Smooth muscle cell (in vitro differentiated cells): ENCODE measurements around the gene SPNS2. TPM values are rescaled to one million over a fixed set of nuclear protein-coding genes. Genes with fewer than 3 reads are reported as not detected.

ENCODE experiments used
- DNase-seq: peaks from one replicate; lab custom pipeline; 2025; ENCODE audit not compliant: unreplicated experiment; lab: John Stamatoyannopoulos, UW
- H2AFZ ChIP-seq: fragments of 200-600 bp; sonication (generic); 2 replicates; pipeline ENCODE4 v1.6.0; 2016; ENCODE audit warnings: antibody characterized with exemption, low read depth, mild to moderate bottlenecking
- H3F3A ChIP-seq: fragments of 200-600 bp; sonication (generic); 2 replicates; pipeline ENCODE4 v1.6.0; 2017; ENCODE audit warnings: antibody characterized with exemption, low read depth
- H3K27ac ChIP-seq: fragments of 200-600 bp; sonication (generic); 2 replicates; pipeline ENCODE4 v1.5.1; 2016; ENCODE audit warnings: low read depth, mild to moderate bottlenecking
- H3K27me3 ChIP-seq: fragments of 200-600 bp; sonication (generic); 2 replicates; pipeline ENCODE4 v1.6.1; 2016; ENCODE audit warnings: low read depth, mild to moderate bottlenecking
- H3K36me3 ChIP-seq: fragments of 200-600 bp; sonication (generic); 2 replicates; pipeline ENCODE4 v1.5.1; 2016; ENCODE audit warnings: low read depth
- H3K4me1 ChIP-seq: fragments of 200-600 bp; sonication (generic); 2 replicates; pipeline ENCODE4 v1.5.1; 2016; ENCODE audit warnings: low read depth
- H3K4me2 ChIP-seq: fragments of 200-600 bp; sonication (generic); 2 replicates; pipeline ENCODE4 v1.6.0; 2016; ENCODE audit warnings: mild to moderate bottlenecking
- H3K4me3 ChIP-seq: fragments of 200-600 bp; sonication (generic); 2 replicates; pipeline ENCODE4 v1.5.1; 2016; ENCODE audit warnings: mild to moderate bottlenecking
- H3K79me2 ChIP-seq: fragments of 200-600 bp; sonication (generic); 2 replicates; pipeline ENCODE4 v1.6.0; 2016; ENCODE audit warnings: low read depth, mild to moderate bottlenecking
- H3K9ac ChIP-seq: fragments of 200-600 bp; sonication (generic); 2 replicates; pipeline ENCODE4 v1.6.0; 2016; ENCODE audit warnings: low read depth
- H3K9me3 ChIP-seq: fragments of 200-600 bp; sonication (generic); replicated peaks from 2 replicates; pipeline ENCODE4 v1.5.1; 2016; ENCODE audit warnings: low read depth
- H4K20me1 ChIP-seq: fragments of 200-600 bp; sonication (generic); 2 replicates; pipeline ENCODE4 v1.6.0; 2016; ENCODE audit warnings: low read depth
- WGBS: methylation state at CpG from one replicate; pipeline ENCODE4 v1.1.7; 2016; ENCODE audit warnings: low lambda C conversion rate; 5-methylcytosine and 5-hydroxymethylcytosine counted together
- polyA plus RNA-seq: library from polyadenylated mRNA; unstranded; fragments of >200 nt; fragmentation: Nextera tagmentation; extraction: Ambion mirVana; gene quantifications from 2 replicates; pipeline ENCODE4 v1.2.1, GENCODE V29; 2016
- total RNA-seq: library from RNA; depleted of rRNA; stranded (reverse); fragments of >200 nt; gene quantifications from 2 replicates; pipeline ENCODE4 v1.2.3, GENCODE V29; 2014
- TF ChIP-seq, protein P1 (sequence below): fragments of 200-600 bp; sonication (generic); IDR thresholded peaks from 2 replicates; pipeline ENCODE4 v1.5.1; 2017; ENCODE audit warnings: borderline replicate concordance, mild to moderate bottlenecking, antibody characterized with exemption; ENCODE audit not compliant: insufficient read depth, poor library complexity, severe bottlenecking

Gene SPNS2
- total and polyA plus RNA-seq, 2 experiments from 2014 or later: 5.1 to 16.5 TPM

DNA sequence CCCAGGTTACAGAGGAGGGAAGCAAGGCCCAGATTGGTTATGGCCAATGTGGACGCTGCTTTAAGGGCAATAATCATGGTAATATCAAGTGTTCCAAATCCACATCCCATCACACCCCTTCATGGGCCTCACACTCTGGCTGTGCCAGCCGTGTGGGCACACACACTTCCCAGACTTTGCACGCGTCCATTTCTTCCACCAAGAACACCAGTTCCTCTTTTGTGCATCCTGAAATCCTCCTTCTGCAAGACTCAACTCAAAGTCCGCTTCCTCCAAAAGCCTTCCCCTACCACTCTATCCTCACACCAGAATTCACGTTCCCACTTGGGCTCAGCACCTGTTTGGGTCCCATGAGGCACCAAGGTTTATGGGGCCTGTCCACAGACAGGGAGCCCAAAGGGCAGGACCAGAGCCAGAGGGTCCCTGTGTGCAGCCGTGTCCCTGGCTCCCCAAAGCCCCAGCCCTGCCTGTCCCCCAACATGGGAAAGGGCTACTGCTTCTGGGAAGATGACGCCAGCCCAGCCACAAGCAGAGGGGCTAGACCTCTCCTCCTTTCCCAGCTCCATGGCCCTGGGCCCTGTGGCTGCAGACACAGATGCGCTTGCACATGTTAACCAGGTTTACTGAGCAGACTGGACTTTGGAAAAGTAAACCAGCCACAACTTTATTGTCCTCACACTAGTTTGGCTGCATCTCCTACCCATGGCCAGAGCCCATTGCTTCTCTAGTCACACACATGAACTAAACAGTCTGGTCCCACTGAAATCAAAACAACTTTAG is 44.7 kb upstream of the SPNS2 start:
- H2AFZ ChIP-seq: no peak overlapping the region
- no peak overlapping the region for H3K4me2 ChIP-seq
- no peak overlapping the region for H3K4me3 ChIP-seq
- H3K4me1 ChIP-seq: no peaks in the 10 kb centered on the region
- H3K9me3 ChIP-seq: no peaks in the 10 kb centered on the region
- DNase-seq: no peak
- WGBS: 96% methylated on average over 9 of the region's 9 CpGs
- H3F3A ChIP-seq: no peaks in the 10 kb centered on the region
- H3K9ac ChIP-seq: no peak overlapping the region
- no peaks in the 10 kb centered on the region for H3K36me3 ChIP-seq
- no peaks in the 10 kb centered on the region for H3K79me2 ChIP-seq
- no peak overlapping the region for H3K27ac ChIP-seq
- H4K20me1 ChIP-seq: no peaks in the 10 kb centered on the region
- no peaks in the 10 kb centered on the region for H3K27me3 ChIP-seq
- TF ChIP-seq, protein P1, sequence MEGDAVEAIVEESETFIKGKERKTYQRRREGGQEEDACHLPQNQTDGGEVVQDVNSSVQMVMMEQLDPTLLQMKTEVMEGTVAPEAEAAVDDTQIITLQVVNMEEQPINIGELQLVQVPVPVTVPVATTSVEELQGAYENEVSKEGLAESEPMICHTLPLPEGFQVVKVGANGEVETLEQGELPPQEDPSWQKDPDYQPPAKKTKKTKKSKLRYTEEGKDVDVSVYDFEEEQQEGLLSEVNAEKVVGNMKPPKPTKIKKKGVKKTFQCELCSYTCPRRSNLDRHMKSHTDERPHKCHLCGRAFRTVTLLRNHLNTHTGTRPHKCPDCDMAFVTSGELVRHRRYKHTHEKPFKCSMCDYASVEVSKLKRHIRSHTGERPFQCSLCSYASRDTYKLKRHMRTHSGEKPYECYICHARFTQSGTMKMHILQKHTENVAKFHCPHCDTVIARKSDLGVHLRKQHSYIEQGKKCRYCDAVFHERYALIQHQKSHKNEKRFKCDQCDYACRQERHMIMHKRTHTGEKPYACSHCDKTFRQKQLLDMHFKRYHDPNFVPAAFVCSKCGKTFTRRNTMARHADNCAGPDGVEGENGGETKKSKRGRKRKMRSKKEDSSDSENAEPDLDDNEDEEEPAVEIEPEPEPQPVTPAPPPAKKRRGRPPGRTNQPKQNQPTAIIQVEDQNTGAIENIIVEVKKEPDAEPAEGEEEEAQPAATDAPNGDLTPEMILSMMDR: no peak

GRCh38 chr17:4460661-4461060 is 38.0 kb upstream of the SPNS2 start:
- Histone ChIP-seq H3K4me1 (no peaks in the 10 kb centered on the region), H3F3A (no peaks in the 10 kb centered on the region), H2AFZ (no peak overlapping the region), H3K27me3 (no peaks in the 10 kb centered on the region), H3K4me3 (no peak overlapping the region), H3K27ac (no peak overlapping the region), H3K9me3 (no peaks in the 10 kb centered on the region), H3K9ac (no peak overlapping the region), H3K36me3 (no peaks in the 10 kb centered on the region), H4K20me1 (no peaks in the 10 kb centered on the region), H3K4me2 (no peak overlapping the region), H3K79me2 (no peaks in the 10 kb centered on the region)
- DNase-seq: no peak
- TF ChIP-seq, protein P1: no peak
- 89% methylated on average over 5 of the region's 5 CpGs for WGBS

GRCh38 chr17:4463818-4464476 is 34.7 kb upstream of the SPNS2 start:
- no peaks in the 10 kb centered on the region for H4K20me1 ChIP-seq
- H3K4me2 ChIP-seq: no peak overlapping the region
- TF ChIP-seq, protein P1: no peak
- no peaks in the 10 kb centered on the region for H3K4me1 ChIP-seq
- H3K36me3 ChIP-seq: no peaks in the 10 kb centered on the region
- no peaks in the 10 kb centered on the region for H3K79me2 ChIP-seq
- WGBS: 87% methylated on average over 10 of the region's 10 CpGs
- H3K4me3 ChIP-seq: no peak overlapping the region
- no peaks in the 10 kb centered on the region for H3K9me3 ChIP-seq
- no peaks in the 10 kb centered on the region for H3K27me3 ChIP-seq
- no peaks in the 10 kb centered on the region for H3F3A ChIP-seq
- no peak overlapping the region for H3K9ac ChIP-seq
- no peak overlapping the region for H3K27ac ChIP-seq
- DNase-seq: no peak
- no peak overlapping the region for H2AFZ ChIP-seq
